Measurements from ENCODE around the gene KISS1.
A peak's percentile ranks its signal among the peaks of the same experiment; 100 is the strongest.

KISS1 gene

DNA sequence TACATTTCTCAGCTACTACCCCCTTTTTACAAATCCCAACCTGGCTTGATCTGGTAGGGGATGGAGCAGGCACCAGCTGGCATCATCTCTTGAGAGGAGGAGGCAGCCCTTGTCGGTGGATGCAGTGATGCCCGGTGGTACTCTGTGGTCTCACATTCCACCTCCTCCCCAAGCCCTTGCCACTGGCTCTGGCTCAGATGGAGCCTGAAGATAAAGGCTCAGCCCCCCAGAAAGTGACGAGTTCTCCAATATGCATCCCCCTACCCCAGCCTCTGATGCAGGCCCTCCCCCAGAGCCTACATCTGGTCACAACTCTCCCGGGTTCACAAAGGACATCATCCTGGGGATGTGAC lies 21.3 kb upstream of the KISS1 start:
- no peak for DNase-seq

DNA sequence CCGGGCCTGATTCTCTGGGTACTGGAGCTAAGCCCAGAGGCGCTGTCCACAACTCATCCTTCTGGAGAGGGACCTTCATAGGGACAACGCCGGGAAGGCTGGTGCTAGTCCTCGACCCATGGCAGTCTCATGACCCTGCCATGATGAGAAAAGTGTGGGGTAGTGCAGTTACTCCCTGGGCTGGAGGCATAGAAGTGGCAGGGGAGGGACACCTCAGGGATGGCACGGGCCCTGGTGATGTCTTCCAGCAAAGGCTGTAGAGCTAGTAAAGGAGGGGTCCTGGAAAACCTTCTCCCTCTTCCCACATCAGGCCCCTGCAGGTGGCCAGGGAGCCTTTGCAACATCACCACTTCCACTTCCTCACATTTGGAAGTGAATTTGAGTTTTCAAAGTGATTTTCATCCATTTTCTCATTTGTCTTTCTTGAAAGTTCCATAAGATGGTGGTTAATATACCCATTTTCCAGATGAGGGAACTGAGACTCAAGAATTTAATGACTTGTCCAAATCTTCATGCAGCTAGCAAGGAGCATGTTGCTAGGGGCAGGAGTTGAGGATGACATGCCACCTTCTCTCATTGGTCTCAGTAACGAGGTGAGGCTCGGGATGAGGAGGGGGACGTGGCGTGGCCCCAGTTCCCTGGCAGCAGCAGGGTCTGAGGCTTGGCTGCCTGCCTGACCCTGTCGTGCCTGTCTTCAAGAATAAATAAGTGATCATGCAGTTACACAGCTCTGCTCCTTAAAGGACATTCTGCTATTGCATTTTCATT lies 20.8 kb upstream of the KISS1 start:
- DNase-seq, result no peak

DNA sequence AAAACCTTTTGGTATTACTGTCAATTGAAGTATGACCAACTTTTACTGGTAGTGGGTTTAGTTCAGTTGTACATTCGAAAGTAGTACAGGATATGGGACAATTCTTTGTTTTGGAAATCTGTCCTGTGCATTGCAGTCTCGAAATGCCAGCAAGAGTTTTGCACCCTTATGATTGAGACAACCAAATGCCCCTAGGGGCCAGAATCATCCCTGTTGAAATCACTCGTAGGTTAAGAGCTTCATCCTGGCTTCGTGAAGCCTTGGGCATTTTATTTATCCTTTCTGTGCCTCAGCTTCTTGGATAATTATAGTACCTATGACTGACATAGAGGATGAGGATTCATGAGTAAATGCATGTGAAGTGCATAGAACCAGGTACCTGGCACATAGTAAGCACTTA lies 19.9 kb upstream of the KISS1 start:
- no peak for DNase-seq

DNA sequence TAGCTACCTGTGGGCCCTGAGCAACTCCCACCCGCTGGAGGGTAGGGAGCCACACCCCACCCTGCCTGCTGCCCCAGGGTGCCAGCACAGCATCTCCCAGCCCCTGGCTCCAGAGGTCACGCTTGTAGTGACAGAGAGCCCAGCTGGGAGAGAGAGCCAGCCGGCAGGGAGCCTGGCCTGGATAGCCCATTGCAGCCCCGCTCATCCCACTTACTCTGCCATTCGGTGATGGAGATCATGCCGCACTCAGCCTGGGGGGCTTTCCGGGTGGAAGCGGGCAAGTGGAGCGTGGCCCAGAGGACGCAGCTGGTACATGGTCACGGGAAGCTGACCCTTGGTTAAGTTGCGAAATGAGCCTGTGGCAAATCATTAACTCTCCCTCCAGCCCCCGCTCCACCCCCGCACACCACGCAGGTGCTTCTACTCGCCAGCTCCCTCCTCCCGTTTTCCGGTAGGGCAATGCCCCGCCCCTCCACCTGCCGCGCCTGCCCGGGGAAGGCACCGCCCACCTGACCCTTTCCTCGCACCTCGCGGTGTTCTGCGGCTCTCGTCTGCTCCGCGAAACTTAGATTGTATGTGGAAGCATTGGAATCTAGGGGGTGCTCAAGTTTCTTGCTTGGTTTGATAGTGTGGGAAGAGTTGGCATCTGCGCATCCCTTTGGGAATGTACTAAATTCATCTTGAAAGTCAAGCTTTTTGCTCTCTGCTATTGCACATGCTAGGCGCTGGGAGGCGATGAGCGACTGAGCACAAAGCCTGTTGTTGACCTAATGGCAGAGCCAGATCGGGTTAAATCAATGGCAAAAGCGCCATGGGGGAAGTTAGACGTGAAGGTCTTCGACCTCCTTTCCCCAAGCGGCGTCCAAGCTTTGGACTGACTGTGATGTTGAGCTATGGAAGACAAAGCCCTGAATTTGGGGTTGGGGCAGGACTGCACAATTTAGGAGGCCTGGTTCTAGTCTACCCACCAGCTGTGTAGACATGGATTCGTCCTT lies 17.7 kb upstream of the KISS1 start, which contains the start of gene GOLT1A:
GOLT1A (minus strand) TSS at position 321 of the 995 bp plus-strand sequence; CDS start at position 239, 82 bp downstream.
- DNase-seq, result no peak

DNA sequence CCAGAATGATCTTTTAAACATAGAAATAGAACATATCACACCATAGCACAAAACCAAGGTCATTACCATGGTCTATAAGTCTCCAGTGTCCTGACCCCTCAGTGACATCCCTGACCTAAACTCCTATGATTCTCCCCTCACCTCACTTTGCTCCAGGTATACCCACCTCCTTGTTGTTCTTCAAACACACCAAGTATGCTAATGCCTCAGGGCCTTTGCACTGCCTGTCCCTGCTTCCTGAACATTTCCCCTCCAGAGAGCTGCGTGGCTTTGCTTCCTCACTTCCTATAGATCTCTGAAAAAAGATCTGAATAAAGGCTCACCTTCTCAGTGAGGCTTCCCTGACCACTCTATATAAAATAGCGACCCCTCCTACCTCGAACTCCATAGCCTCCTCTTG lies 16.4 kb upstream of the KISS1 start:
- DNase-seq, result no peak

DNA sequence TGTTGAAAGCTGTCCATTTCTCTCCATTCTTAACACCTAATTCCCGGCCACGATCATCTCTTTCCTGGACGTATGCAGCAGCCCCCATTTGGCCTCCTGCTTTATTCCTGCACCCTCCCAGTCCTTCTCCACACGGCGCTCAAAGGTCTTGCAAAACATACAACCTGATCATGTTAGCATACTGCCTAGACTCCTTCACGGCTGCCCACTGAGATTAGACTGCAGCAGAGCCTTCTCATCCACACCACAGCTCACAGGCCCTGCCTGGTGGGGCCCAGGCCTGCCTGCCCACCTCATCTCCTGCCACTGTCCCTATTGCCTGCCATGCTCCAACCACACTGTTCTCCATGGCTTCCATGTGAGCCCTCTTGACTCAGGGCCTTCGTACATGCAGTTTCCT lies 14.8 kb upstream of the KISS1 start:
- DNase-seq, result no peak

DNA sequence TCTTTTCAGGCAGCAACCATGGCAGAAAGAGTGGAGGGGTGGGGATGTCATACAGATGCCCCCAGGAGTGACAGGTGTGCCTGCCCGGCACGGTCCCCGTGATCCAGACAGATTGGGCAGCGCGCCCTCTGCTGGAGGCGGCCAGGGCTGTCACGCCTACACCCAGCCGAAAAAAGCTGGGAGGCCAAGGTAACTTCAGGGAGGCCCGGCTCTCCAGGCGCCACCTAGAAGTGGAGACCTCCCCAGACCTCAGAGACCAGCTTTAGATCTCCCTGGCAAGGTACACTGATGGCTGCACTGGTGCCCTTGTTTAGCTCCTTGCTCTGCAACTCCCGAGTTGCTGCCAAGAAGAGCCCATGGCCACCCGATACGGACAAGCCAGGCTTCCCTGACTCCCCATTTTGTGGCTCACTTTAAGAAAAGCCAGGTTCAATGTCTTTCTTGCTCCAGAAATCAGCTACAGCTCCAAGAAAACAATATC lies 10.9 kb upstream of the KISS1 start:
- peak; percentile 46 for DNase-seq

DNA sequence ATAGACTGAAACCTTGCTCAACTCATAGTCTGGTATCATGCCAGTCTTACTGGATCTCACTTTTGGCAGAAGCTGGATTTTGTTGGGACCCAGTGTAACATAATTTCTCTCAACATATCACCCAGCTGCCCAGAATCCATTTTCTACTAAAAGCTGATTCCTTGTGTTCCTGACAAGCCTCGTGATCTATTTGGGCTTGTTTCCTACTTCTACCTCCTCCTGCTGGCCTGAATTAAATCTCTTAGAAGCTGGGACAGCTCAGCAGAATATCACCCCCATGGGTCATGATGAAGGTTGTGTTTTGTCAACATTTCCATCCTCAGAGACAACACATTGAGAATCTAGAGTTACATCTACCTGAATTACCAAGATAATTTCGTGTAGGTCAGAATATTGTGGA lies 9.8 kb upstream of the KISS1 start:
- DNase-seq, result no peak

DNA sequence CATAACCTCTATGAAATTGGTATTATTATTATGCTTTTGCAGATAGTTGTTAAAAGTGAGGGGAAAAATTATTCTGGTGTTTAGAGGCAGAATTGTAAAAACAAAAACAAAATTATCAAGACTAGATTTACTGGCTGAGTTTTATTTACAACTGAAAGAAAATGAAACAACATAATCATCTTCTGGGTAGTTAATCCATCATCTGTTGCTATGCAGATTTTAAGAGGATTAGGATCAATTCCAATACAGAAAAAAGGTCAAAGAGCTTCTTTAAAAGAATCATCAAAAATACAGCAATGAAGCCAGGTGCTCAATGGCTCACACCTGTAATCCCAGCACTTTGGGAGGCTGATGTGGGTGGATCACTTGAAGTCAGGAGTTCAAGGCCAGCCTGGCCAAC lies 9.2 kb upstream of the KISS1 start:
- DNase-seq, result no peak

DNA sequence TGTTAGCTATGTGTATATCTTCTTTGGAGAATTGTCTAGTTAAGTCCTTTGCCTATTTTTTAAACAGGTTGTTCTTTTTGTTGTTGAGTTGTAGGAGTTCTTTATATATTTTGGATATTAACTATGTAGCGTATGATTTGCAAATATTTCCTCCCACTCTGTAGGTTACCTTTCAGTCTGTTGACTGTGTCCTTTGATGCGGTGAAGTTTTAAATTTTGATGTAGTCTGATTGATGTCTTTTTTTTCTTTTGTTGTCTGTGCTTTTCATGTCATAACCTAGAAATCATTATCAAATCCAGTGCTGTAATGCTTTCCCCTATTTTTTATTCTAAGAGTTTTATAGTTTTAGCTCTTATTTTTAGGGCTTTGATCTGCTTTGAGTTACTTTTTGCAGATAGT lies 8.7 kb upstream of the KISS1 start:
- DNase-seq, result no peak

DNA sequence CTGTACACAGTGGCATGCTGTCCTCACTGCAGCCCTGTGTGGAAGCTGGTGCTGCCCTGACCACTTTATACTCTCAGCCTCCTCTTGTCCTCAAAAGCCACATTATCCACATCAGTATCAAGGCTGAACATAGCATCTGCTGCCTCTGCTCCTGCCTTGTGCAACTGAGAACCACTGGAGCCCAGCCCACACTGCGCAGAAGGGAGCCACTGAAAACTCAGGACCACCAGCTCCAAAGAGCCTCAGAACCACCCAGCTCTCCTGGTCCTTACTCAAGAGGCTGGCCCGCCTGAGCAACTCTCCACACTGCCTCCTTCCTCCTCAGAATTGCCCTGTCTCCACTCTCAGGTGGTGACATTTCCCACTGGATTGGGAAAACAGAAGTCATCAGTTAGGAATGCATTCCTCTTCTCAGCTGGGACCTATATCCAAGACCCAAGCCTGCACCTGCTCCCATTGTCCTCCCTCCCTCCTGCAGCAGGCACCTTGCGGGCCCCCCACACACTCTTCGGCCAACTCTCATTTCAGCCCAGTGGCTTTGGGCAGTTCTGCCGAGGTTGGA lies 7.0 kb upstream of the KISS1 start:
- DNase-seq, result no peak

DNA sequence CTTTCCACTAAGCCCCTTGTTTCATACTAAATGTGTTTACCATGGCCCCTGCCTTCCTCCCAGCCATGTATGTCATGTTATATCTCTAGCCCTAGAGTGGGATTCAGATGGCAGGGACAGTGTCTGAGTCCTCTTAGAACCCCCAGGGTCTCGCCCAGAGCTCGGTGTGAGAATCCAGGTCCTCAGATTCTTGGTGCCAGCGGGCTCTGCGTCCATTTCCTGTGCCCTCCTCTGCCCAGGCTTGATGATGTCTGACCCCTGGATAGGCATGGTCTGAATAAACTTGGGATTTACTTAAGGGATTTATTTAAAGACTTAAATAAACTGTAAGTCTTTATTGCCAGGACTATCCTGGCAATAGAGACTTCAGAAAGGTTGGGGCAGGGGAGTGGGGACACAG lies 6.2 kb upstream of the KISS1 start:
- DNase-seq, result no peak

DNA sequence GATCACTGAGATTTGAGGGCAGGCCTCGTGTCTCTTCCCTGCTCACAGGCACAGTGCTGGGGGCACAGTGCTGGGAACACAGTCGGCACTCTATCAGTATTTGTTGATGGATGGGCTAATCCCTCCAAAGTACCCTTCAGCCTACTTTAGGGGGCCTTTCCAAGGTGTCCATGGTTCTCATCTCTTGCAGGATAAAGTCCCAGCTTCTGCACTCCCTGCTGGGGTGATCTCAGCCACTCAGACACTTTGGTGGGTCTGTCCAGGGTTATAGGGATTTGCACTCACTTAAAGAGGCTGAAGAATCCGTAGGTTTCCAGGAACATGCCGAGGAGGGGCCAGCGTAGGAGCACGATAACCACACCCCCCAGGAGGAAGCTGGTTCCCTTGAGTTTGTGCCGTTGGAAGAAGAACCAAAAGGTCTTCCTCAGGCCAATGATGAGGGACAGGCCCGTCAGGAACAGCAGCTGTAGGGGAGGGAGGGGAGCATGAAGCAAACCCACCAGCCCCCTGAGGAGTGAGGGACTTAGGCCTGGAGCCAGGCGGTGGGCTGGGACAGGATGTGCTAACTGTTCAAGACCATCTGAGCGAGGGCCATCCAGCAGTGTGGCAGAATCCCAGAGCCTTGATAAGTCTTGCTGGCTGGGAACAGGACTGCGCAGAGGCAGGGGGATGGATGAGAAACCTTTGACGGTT lies 5.2 kb upstream of the KISS1 start:
- DNase-seq, result no peak

DNA sequence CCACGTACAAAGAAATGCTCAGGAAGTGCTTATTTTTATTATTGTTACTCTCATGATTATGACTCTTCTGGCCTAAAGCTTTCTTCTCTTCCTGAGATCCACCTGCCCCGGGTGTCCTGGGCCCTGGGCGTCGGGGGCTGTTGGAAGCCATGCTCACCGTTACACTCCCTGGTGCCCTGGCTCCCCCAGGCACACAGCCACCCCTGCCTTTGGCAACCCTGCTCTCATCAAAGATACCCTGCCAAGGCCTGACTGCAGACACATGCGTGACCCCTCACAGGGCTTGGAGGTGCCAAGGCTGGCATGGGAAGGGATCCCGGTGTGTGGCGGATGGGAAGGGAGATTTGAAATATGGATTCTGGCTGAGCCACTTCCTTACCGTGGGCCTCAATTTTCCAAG lies 3.3 kb upstream of the KISS1 start:
- DNase-seq, result no peak

DNA sequence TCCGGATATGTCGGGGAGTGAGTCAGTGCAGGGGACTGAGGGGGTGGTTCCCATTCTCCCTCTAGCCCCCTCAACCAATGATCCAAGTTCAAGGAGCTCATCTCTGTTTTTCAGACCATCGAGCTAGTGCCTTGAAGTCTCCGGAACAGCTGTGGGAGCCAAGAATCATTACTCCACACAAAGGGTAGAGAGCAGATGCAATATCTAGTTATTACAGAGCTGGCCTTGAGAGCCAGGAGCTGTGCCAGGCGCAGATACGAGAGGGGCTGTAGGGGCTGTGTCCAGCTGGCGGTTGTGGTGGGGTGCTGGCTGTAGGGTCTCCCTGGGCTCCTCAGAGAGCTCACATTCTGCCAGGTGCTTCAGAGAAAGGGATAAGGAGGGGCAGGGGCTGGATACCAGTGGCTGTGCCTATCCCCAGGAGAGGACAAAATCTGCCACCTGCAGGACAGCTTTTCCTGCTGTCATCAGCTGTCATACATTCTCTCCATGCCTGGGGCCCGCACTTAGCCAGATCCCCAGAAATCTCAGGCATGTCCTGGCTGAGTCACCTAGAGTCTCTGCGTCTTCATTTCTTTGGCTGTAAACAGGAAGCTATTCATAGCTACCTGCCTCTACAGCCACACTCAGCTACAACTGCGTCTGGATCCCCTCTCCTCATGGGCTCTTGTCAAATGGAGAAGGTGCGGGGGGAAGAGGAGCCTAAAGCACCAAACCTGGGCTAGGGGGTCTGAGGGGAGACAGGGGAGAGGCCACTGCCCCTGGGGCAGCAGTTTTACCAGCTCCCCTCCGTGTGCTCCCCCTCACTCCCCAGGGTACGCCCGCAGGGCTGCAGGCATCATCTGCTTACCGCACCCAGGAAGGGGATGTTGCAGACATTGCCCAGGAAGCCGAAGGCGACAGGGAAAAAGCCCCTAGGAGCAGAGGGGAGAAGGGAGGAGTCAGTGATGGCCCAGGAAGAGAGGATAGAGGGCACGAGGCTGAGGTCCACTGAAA lies 2.4 kb upstream of the KISS1 start:
- DNase-seq, result no peak

DNA sequence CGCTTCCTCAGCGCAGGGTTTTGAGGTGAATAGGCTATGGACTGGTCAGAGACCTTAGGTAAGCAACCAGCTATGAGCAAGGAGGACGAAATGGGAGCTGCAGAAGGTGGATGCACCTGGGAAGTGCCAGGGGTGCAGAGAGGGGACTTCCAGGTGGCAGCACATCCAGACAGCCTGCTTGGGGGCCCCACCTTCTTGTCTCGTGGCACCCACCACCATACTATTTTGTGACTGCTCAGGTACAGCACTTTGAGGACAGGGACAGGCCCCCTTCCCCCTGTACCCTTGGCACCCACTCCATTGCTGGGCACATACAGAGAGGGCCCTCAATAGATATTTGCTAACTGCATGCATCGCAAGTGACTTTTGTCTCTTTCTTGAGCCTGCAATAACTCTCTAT lies 777 bp upstream of the KISS1 start:
- no peak for DNase-seq

DNA sequence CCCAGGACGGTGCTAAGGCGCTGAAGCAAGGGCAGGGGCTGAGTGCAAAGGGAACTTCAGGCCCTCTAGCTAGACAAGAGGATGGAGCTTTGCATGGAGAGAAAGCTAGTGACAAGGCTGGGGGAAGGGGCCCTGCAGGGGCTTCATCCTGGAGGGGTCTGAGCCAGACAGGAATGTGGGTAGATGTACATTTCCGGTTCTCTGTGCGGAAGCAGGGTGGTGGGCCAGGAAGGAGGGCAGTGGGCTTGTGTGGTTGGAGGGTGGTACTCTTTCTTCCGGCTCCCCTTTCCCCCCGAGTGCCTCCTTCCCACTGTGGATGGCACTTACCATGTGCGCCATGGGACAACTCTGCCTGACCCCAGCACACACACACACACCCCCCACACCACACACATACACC lies 1.5 kb downstream of the KISS1 start:
- no peak for DNase-seq

DNA sequence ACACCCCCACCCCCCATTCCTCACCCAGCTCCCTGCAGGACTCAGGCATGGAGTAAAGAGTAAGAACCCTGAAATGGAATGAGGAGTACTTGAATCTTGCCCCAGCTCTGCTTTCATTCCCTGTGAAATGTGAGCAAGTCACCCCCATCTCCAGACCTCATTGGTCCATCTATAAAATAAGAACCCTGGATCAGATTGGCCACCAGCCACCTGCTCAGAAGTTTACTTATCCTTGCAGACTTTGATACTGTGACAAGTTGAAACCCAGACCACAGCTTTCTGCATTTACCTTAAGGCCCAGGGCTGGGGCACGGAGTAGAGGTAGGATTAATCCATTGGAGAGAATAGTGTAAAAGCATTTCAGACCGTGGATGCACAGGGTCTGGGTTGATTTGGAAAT lies 2.2 kb downstream of the KISS1 start:
- DNase-seq, result no peak

DNA sequence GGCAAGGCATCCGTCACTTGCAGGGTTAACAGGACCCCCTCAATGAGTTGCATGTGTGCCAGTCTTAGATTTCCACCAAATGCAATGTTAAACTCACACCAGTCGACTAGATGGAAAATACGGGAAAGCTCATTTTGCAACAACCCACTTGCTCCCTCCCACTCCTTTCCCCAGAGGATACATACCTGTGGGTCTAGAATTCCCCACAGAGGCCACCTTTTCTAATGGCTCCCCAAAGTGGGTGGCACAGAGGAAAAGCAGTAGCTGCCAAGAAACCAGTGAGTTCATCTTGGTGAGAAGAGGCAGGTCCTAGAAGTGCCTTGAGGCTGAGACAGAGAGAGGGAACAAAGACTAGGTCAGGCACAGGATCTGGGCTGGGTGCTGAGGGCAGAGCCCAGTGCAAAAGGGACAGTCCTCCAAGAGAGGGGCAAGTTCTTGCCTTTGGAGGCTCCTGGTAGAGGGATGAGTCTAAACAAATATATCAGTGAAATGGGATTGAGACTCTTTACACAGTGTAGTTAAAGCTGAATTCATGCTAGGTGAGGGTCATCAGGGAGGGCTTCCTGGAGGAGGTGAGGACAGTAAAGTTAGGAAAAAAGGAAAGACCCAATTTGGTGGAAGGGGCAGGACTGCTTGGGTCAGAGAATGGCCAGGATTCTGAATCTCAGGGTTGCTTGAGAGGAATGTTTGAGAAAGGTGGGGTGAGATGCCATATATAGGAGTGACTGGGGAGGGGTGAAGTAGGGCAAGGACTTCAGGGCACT lies 3.5 kb downstream of the KISS1 start:
- no peak for DNase-seq

DNA sequence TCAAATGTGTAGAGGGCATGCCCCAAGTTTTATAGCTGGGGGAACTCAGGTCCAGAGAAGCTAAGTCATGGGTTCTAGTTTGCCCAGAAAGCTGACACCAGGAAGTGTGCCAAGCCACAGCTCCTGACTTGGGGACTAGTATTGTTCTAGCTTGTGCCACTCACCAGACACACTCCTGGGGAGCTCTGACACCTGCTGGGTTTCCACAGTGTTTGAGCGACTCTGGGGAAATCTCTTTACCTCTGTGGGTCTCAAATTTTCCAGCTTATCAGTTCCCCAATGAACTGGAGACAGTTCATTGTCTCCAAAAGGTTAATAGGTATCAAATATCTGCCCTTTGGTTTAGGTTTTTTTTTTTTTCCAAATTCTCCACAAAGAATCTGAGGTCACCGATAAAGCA lies 4.2 kb downstream of the KISS1 start:
- no peak for DNase-seq

DNA sequence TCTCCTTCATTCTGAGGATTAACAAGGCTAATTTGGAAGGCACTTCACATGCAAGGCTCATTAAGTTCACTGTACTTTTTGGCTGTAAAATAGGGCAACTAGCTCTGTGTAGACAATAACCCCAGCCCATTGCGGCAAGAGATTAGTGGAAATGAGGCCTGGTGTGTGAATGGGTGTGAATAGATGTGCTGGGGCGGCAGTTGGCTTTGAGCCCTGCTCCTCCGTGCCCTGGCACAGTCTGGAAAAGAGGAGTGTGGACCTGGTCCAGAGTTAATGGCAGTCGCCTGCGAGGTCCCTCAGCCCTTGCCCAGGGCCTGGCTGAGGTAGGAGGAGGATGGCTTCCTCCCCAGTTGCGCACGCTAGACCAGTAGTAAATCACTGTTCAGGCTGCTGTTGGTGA lies 4.8 kb downstream of the KISS1 start:
- no peak for DNase-seq

Measured in NCI-H510A treated with DMSO at 0.1 percent for 48 hours (cell line).